MCF 10A (cell line): ENCODE measurements around the gene RABGGTA. TPM values are rescaled to one million over a fixed set of nuclear protein-coding genes. Genes with fewer than 3 reads are reported as not detected.

ENCODE experiments used
- BruUV-seq: library from RNA; stranded (reverse); fragments of 400-500 nt; replicated peaks from 2 replicates; lab custom pipeline; 2021; lab: Mats Ljungman, UMichigan
- CTCF ChIA-PET: fragments of 300-600 bp; sonication (Branson Sonifier 250); formaldehyde crosslinking; extraction: SDS; loops from one replicate; lab custom pipeline; 2021; ENCODE audit warnings: antibody characterized with exemption, inconsistent platforms; lab: Yijun Ruan, JAX
- POLR2A ChIA-PET: fragments of 300-600, 350-650 bp; sonication (Branson Sonifier 250); formaldehyde crosslinking; extraction: SDS; loops from one replicate; lab custom pipeline; 2020; ENCODE audit warnings: antibody characterized with exemption, inconsistent platforms; lab: Yijun Ruan, JAX
- DNase-seq: peaks from one replicate; pipeline ENCODE4 v3.0.0-alpha.2; 2018; ENCODE audit not compliant: unreplicated experiment
- H3K27ac Mint-ChIP-seq: one replicate; pipeline ENCODE4 v1.8.0; 2022; ENCODE audit warnings: mild to moderate bottlenecking, low read depth, mixed read lengths; ENCODE audit not compliant: unreplicated experiment
- H3K27me3 Mint-ChIP-seq: one replicate; pipeline ENCODE4 v1.8.0; 2022; ENCODE audit warnings: mixed read lengths; ENCODE audit not compliant: insufficient read depth, unreplicated experiment
- H3K36me3 Mint-ChIP-seq: one replicate; pipeline ENCODE4 v1.8.0; 2022; ENCODE audit warnings: mild to moderate bottlenecking, moderate library complexity, mixed read lengths; ENCODE audit not compliant: insufficient read depth, unreplicated experiment
- H3K4me1 Mint-ChIP-seq: one replicate; pipeline ENCODE4 v1.8.0; 2022; ENCODE audit warnings: mixed read lengths; ENCODE audit not compliant: insufficient read depth, unreplicated experiment
- H3K4me3 Mint-ChIP-seq: one replicate; pipeline ENCODE4 v1.8.0; 2022; ENCODE audit warnings: mild to moderate bottlenecking, moderate library complexity, mixed read lengths; ENCODE audit not compliant: unreplicated experiment
- H3K9me3 Mint-ChIP-seq: one replicate; pipeline ENCODE4 v1.8.0; 2022; ENCODE audit warnings: mixed read lengths; ENCODE audit not compliant: unreplicated experiment
- CTCF ChIP-seq: fragments of 200-600 bp; IDR thresholded peaks from one replicate; pipeline ENCODE4 v1.8.0; 2022; ENCODE audit warnings: antibody characterized with exemption, mild to moderate bottlenecking; ENCODE audit not compliant: unreplicated experiment
- intact Hi-C: fragments of 100-400 bp; cut with micrococcal nuclease; formaldehyde crosslinking; loops from 2 replicates; pipeline ENCODE4 v1.14.1; 2022
- total RNA-seq: library from RNA; stranded (reverse); gene quantifications from 2 replicates; pipeline ENCODE4 v1.2.3, GENCODE V29; 2022

RABGGTA gene
- total RNA-seq, 1 experiment from 2014 or later = 75.0 TPM

DNA sequence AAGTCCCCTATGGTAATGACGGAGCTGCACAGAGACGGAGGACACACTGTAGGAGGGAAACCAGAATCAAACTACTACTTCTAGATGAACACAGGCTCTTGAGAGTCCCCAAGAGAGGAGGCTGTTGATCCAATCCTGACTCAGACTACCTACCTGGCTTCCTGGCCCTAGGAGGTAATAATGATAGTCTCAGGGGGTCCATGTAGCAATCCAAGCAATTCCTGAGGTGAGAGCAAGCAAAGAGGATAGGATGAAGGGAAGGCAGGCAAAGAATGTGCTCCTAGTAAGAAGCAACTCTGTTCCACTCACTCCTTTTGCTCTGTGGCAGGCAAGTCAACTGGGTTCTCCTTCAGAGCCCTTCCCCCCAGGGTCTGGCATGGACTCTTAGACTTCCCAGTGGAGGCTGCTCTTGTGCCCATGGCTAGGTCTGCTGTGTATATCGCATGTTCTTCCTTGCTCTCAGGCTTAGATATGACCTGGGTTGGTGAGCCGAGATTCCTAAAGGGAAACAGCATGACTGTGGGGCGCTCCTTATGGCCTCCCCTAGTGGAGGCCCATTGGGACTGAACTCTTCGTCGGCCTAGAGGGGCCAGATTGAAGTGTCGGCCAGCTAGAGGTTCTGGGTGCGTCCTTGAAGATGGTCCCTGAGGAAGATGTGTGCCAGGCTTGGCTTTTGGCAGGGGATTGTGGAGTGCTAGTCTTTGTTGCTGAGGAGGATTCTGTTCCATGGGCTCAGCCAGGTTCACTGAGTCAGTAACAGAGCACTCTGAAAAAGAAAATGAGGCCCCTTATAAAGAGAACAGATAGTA, 31.1 kb downstream of the RABGGTA start:
- CTCF ChIA-PET = interaction anchor here (1.0 to 17.7 kb wide), 6 partner anchors 26 to 201 kb away, joined by 5 to 457 read pairs (median 78); partner anchors contain the start of genes ADCY4, CIDEB, DHRS1 and LTB4R
- TF ChIP-seq CTCF = no peak
- BruUV-seq = no TSS peak
- no peak for DNase-seq
- Mint-ChIP-seq H3K27ac (no peak overlapping the region), H3K4me3 (peak overlapping the region; percentile 86), H3K4me1 (peaks cover 31% of the 10 kb centered on the region), H3K27me3 (no peaks in the 10 kb centered on the region), H3K36me3 (peaks cover 67% of the 10 kb centered on the region), H3K9me3 (no peaks in the 10 kb centered on the region)
- POLR2A ChIA-PET = interaction anchor here (1.5 to 4.7 kb wide), 6 partner anchors 22 to 69 kb away, joined by 3 to 187 read pairs (median 76); partner anchors contain the start of genes CHMP4A, CIDEB, DHRS1 and LTB4R
- intact Hi-C loops = loop anchor here (5.0 kb wide), 2 partner anchors 43 to 228 kb away; partner anchors contain the start of gene TM9SF1

DNA sequence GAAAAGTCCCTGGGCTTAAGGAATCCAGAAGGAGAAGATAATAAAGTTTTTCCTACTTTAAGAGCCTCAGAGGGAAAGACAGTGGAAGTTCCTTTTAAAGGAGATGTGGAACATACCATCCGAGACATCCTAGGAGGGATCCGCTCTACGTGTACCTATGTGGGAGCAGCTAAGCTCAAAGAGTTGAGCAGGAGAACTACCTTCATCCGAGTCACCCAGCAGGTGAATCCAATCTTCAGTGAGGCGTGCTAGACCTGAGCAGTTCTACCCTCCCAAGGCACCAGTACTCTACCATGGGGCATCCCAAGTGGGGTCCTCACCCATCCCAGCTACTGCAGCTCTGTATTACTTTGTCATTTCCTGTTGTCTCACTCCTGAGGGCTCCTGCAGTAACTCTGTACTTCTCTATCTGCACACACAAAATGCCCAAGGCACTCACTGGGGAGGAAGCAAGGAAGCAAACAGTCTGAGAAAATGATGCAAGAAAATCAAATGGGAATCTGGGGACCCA, 32.8 kb downstream of the RABGGTA start:
- POLR2A ChIA-PET = interaction anchor here (0.6 to 3.1 kb wide), 18 partner anchors 10 to 197 kb away, joined by 3 to 11 read pairs (median 4); partner anchors contain the start of genes CHMP4A, CIDEB, DHRS1 and EMC9
- intact Hi-C loops = no loop called here
- Mint-ChIP-seq H3K9me3 (no peaks in the 10 kb centered on the region), H3K36me3 (peaks cover 69% of the 10 kb centered on the region), H3K27ac (no peak overlapping the region), H3K4me3 (no peak overlapping the region), H3K27me3 (no peaks in the 10 kb centered on the region), H3K4me1 (peaks cover 41% of the 10 kb centered on the region)
- TF ChIP-seq CTCF = no peak
- no TSS peak for BruUV-seq
- no peak for DNase-seq
- CTCF ChIA-PET = interaction anchor here (0.6 to 17.7 kb wide), 7 partner anchors 8 to 141 kb away, joined by 3 to 457 read pairs (median 6); partner anchors contain the start of genes CIDEB, DHRS1, LTB4R2 and NOP9

DNA sequence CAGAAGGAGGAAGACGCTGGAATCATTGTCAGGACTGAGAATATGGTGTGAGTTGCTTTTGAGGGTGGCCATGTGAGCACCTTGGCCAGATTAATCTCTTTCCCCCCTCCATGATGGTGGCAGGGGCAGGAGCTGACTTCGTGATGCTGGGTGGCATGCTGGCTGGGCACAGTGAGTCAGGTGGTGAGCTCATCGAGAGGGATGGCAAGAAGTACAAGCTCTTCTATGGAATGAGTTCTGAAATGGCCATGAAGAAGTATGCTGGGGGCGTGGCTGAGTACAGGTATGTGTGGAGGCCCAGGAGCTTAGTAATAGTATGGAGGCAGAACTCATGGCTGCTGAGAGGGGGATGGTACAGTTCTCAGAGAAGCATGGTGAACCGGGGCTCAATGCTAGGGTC, 33.3 kb downstream of the RABGGTA start:
- H3K4me3 Mint-ChIP-seq = no peak overlapping the region
- no peaks in the 10 kb centered on the region for H3K27me3 Mint-ChIP-seq
- CTCF ChIA-PET = interaction anchor here (0.6 to 17.7 kb wide), 7 partner anchors 9 to 141 kb away, joined by 3 to 457 read pairs (median 6); partner anchors contain the start of genes CIDEB, DHRS1, LTB4R2 and NOP9
- no TSS peak for BruUV-seq
- intact Hi-C loops = no loop called here
- POLR2A ChIA-PET = interaction anchor here (0.7 to 3.1 kb wide), 17 partner anchors 10 to 146 kb away, joined by 3 to 11 read pairs (median 4); partner anchors contain the start of genes CHMP4A, CIDEB, DHRS1 and EMC9
- H3K9me3 Mint-ChIP-seq = no peaks in the 10 kb centered on the region
- no peak for TF ChIP-seq CTCF
- H3K36me3 Mint-ChIP-seq = peaks cover 68% of the 10 kb centered on the region
- no peak overlapping the region for H3K27ac Mint-ChIP-seq
- DNase-seq = peak; percentile 33
- peaks cover 42% of the 10 kb centered on the region for H3K4me1 Mint-ChIP-seq
